SK-N-DZ (cell line): ENCODE data around the gene SLC14A1.
"Not testable (repeated sequence)": the region's sequence is repeated elsewhere in the genome, so short reads cannot be mapped to it uniquely, and the experiment has no call there.

Experiments used
- DNase-seq: peaks from one replicate; pipeline ENCODE4 v3.0.0-alpha.2; 2015; ENCODE audit warnings: low spot score

Gene SLC14A1

GRCh38 chr18:45757005-45757404 is 33.0 kb downstream of the SLC14A1 start:
- DNase-seq: no peak

- DNase-seq: not testable (repeated sequence)
Measured at GRCh38 chr18:45757644-45758043, 33.7 kb downstream of the SLC14A1 start.

GRCh38 chr18:45760462-45761036 is 36.6 kb downstream of the SLC14A1 start:
- no peak for DNase-seq

- DNase-seq: no peak
Measured at GRCh38 chr18:45761512-45762114, 37.6 kb downstream of the SLC14A1 start.

- no peak for DNase-seq
Measured at GRCh38 chr18:45764000-45764686, 40.2 kb downstream of the SLC14A1 start.

GRCh38 chr18:45765796-45766195 is 41.8 kb downstream of the SLC14A1 start:
- no peak for DNase-seq

- DNase-seq: no peak
Measured at GRCh38 chr18:45771587-45772480, 47.9 kb downstream of the SLC14A1 start.

- DNase-seq: no peak
Measured at GRCh38 chr18:45774065-45774521, 50.1 kb downstream of the SLC14A1 start.

GRCh38 chr18:45775241-45775676 is 51.3 kb downstream of the SLC14A1 start:
- peak; percentile 10 for DNase-seq

- DNase-seq: no peak
Measured at GRCh38 chr18:45775743-45776142, 51.8 kb downstream of the SLC14A1 start.

GRCh38 chr18:45777393-45777792 is 53.4 kb downstream of the SLC14A1 start:
- DNase-seq: no peak

GRCh38 chr18:45780568-45780967 is 56.6 kb downstream of the SLC14A1 start:
- DNase-seq: no peak

- DNase-seq: no peak
Measured at GRCh38 chr18:45782662-45783061, 58.7 kb downstream of the SLC14A1 start.

GRCh38 chr18:45783097-45784075 is 59.4 kb downstream of the SLC14A1 start:
- DNase-seq: no peak

GRCh38 chr18:45785134-45785533 is 61.2 kb downstream of the SLC14A1 start:
- DNase-seq: no peak

GRCh38 chr18:45786941-45787340 is 63.0 kb downstream of the SLC14A1 start:
- DNase-seq: no peak

- DNase-seq: no peak
Measured at GRCh38 chr18:45787346-45787745, 63.4 kb downstream of the SLC14A1 start.

- no peak for DNase-seq
Measured at GRCh38 chr18:45788861-45789260, 64.9 kb downstream of the SLC14A1 start.

- no peak for DNase-seq
Measured at GRCh38 chr18:45792506-45793263, 68.7 kb downstream of the SLC14A1 start.
